HepG2 (cell line): Measurements from ENCODE around the gene DNM3. TPM values are rescaled to one million over a fixed set of nuclear protein-coding genes. Genes with fewer than 3 reads are reported as not detected.
A peak's percentile ranks its signal among the peaks of the same experiment; 100 is the strongest.

ENCODE experiments used
- ESRRA ChIP-seq: sonication (generic); formaldehyde crosslinking; IDR thresholded peaks from 2 replicates; pipeline ENCODE4 v1.5.1; 2020; ENCODE audit warnings: mild to moderate bottlenecking, low read depth, missing genetic modification reagents
- HMG20B ChIP-seq: conservative IDR thresholded peaks from 2 replicates; pipeline ENCODE4 v1.6.1; 2016; ENCODE audit warnings: missing genetic modification reagents, missing compliant biosample characterization
- HNRNPH1 ChIP-seq: fragments of 200-400 bp; formaldehyde crosslinking; optimal IDR thresholded peaks from 2 replicates; pipeline ENCODE3; 2017; ENCODE audit warnings: mild to moderate bottlenecking, low read depth, low read length
- KDM6A ChIP-seq: IDR thresholded peaks from 2 replicates; pipeline ENCODE4 v1.6.1; 2016; ENCODE audit warnings: low read depth
- MIER2 ChIP-seq: IDR thresholded peaks from 2 replicates; pipeline ENCODE4 v1.6.1; 2016; ENCODE audit warnings: missing biosample characterization, missing genetic modification reagents
- MIXL1 ChIP-seq: IDR thresholded peaks from 2 replicates; pipeline ENCODE4 v1.6.1; 2016
- NCOA2 ChIP-seq: sonication (generic); formaldehyde crosslinking; IDR thresholded peaks from 2 replicates; pipeline ENCODE4 v1.8.0; 2022; ENCODE audit warnings: inconsistent platforms
- PRMT3 ChIP-seq: sonication (generic); formaldehyde crosslinking; IDR thresholded peaks from 2 replicates; pipeline ENCODE4 v1.8.1; 2022; ENCODE audit warnings: low read depth, mild to moderate bottlenecking, moderate library complexity, missing genetic modification reagents, borderline replicate concordance
- RFX1 ChIP-seq: fragments of 450-650 bp; IDR thresholded peaks from 2 replicates; pipeline ENCODE4 v1.6.1; 2017
- SKI ChIP-seq: fragments of 450-650 bp; IDR thresholded peaks from one replicate; pipeline ENCODE4 v1.6.1; 2018; ENCODE audit warnings: mild to moderate bottlenecking; ENCODE audit not compliant: partially characterized antibody
- SP5 ChIP-seq: IDR thresholded peaks from 2 replicates; pipeline ENCODE4 v1.6.1; 2016; ENCODE audit warnings: low read depth, borderline replicate concordance
- TAF1 ChIP-seq: sonication (generic); formaldehyde crosslinking; IDR thresholded peaks from 2 replicates; pipeline ENCODE4 v1.4.0; 2020; ENCODE audit warnings: missing genetic modification reagents
- ZEB1 ChIP-seq: IDR thresholded peaks from 2 replicates; pipeline ENCODE4 v1.6.1; 2012; ENCODE audit warnings: mild to moderate bottlenecking, low read depth, inconsistent platforms; ENCODE audit not compliant: insufficient replicate concordance
- ZNF331 ChIP-seq: sonication (generic); formaldehyde crosslinking; IDR thresholded peaks from 2 replicates; pipeline ENCODE4 v1.4.0; 2020; ENCODE audit warnings: missing genetic modification reagents
- polyA plus RNA-seq, 8 experiments: library from polyadenylated mRNA; depleted of rRNA in 3 of 8; stranded (reverse) in 7 of 8; unstranded in 1 of 8; fragments of >200 nt; fragmentation: Illumina TruSeq in 4 of 8; extraction: Trizol in 4 of 8; gene quantifications; 2 replicates each; pipeline versions ENCODE4 v1.2.1 to v1.2.3, GENCODE V29; 2011 to 2016; ENCODE audit warnings: low read depth in 4 of 8, missing spikeins in 1 of 8, mixed read lengths in 1 of 8; ENCODE audit not compliant: insufficient read depth in 1 of 8
- total RNA-seq, 5 experiments: library from RNA; depleted of rRNA; stranded (reverse); fragments of >200 nt; fragmentation: Illumina TruSeq; extraction: Trizol; gene quantifications; 2 replicates each; pipeline ENCODE4 v1.2.3, GENCODE V29; 2016; ENCODE audit warnings: low read depth in 1 of 5
- TF ChIP-seq, protein P1 (sequence below): IDR thresholded peaks from 2 replicates; pipeline ENCODE4 v1.6.1; 2012; ENCODE audit warnings: low read depth, low read length, improper control_type of control experiment
- TF ChIP-seq, protein P2 (sequence below): IDR thresholded peaks from 2 replicates; pipeline ENCODE4 v1.6.1; 2016; ENCODE audit warnings: low read depth, missing genetic modification reagents, missing compliant biosample characterization
- TF ChIP-seq, protein P3 (sequence below): sonication (generic); formaldehyde crosslinking; IDR thresholded peaks from 2 replicates; pipeline ENCODE4 v1.4.0; 2020; ENCODE audit warnings: missing genetic modification reagents
- TF ChIP-seq, protein P4 (sequence below): fragments of 450-650 bp; IDR thresholded peaks from 2 replicates; pipeline ENCODE4 v1.6.1; 2017

DNM3 gene
- total and polyA plus RNA-seq, 2 of the 13 experiments (the other 11 are each of a cell fraction or from before 2014, with no cell fraction given): 0.05 TPM; not detected in 1

DNA sequence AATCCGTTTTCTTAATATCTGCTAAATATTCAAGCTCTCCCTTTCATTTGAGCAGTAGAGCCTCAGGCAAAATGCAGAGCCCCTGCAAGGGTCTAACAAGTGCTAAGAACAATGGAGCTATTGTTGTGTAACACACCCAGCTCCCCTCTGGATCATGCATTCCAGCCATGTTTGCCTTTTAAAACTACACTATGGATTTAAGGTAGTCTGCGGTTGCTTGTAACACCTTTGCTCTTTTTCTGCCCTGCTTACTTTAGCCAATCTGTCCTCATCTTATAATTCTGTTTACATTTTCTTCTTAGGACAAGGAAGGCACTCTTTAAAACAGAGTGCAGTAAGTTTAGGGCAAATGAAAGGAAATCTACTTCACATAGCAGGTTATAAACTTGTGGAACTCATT lies 519.2 kb downstream of the DNM3 start (continued):
- TF ChIP-seq, protein P1, sequence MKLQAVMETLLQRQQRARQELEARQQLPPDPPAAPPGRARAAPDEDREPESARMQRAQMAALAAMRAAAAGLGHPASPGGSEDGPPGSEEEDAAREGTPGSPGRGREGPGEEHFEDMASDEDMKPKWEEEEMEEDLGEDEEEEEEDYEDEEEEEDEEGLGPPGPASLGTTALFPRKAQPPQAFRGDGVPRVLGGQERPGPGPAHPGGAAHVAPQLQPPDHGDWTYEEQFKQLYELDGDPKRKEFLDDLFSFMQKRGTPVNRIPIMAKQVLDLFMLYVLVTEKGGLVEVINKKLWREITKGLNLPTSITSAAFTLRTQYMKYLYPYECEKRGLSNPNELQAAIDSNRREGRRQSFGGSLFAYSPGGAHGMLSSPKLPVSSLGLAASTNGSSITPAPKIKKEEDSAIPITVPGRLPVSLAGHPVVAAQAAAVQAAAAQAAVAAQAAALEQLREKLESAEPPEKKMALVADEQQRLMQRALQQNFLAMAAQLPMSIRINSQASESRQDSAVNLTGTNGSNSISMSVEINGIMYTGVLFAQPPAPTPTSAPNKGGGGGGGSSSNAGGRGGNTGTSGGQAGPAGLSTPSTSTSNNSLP: peak; percentile 78; the same call in 1 of the 2 replicates
- no peak for TF ChIP-seq RFX1
- peak; percentile 95; the same call in 1 of the 2 replicates for TF ChIP-seq ZNF331 (CRISPR knock-in tag)
- TF ChIP-seq NCOA2: peak; percentile 81
- TF ChIP-seq MIER2: 0 out of 2 replicates have a peak, but pooled peaks have one; percentile 30
- no peak for TF ChIP-seq ZEB1
- TF ChIP-seq, protein P2, sequence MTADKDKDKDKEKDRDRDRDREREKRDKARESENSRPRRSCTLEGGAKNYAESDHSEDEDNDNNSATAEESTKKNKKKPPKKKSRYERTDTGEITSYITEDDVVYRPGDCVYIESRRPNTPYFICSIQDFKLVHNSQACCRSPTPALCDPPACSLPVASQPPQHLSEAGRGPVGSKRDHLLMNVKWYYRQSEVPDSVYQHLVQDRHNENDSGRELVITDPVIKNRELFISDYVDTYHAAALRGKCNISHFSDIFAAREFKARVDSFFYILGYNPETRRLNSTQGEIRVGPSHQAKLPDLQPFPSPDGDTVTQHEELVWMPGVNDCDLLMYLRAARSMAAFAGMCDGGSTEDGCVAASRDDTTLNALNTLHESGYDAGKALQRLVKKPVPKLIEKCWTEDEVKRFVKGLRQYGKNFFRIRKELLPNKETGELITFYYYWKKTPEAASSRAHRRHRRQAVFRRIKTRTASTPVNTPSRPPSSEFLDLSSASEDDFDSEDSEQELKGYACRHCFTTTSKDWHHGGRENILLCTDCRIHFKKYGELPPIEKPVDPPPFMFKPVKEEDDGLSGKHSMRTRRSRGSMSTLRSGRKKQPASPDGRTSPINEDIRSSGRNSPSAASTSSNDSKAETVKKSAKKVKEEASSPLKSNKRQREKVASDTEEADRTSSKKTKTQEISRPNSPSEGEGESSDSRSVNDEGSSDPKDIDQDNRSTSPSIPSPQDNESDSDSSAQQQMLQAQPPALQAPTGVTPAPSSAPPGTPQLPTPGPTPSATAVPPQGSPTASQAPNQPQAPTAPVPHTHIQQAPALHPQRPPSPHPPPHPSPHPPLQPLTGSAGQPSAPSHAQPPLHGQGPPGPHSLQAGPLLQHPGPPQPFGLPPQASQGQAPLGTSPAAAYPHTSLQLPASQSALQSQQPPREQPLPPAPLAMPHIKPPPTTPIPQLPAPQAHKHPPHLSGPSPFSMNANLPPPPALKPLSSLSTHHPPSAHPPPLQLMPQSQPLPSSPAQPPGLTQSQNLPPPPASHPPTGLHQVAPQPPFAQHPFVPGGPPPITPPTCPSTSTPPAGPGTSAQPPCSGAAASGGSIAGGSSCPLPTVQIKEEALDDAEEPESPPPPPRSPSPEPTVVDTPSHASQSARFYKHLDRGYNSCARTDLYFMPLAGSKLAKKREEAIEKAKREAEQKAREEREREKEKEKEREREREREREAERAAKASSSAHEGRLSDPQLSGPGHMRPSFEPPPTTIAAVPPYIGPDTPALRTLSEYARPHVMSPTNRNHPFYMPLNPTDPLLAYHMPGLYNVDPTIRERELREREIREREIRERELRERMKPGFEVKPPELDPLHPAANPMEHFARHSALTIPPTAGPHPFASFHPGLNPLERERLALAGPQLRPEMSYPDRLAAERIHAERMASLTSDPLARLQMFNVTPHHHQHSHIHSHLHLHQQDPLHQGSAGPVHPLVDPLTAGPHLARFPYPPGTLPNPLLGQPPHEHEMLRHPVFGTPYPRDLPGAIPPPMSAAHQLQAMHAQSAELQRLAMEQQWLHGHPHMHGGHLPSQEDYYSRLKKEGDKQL: peak; percentile 79; the same call in 1 of the 2 replicates
- TF ChIP-seq, protein P3, sequence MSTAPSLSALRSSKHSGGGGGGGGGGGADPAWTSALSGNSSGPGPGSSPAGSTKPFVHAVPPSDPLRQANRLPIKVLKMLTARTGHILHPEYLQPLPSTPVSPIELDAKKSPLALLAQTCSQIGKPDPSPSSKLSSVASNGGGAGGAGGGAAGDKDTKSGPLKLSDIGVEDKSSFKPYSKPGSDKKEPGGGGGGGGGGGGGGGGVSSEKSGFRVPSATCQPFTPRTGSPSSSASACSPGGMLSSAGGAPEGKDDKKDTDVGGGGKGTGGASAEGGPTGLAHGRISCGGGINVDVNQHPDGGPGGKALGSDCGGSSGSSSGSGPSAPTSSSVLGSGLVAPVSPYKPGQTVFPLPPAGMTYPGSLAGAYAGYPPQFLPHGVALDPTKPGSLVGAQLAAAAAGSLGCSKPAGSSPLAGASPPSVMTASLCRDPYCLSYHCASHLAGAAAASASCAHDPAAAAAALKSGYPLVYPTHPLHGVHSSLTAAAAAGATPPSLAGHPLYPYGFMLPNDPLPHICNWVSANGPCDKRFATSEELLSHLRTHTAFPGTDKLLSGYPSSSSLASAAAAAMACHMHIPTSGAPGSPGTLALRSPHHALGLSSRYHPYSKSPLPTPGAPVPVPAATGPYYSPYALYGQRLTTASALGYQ (CRISPR knock-in tag): 0 out of 2 replicates have a peak, but pooled peaks have one; percentile 70
- TF ChIP-seq SP5 (CRISPR knock-in tag): 0 out of 2 replicates have a peak, but pooled peaks have one; percentile 20
- TF ChIP-seq, protein P4, sequence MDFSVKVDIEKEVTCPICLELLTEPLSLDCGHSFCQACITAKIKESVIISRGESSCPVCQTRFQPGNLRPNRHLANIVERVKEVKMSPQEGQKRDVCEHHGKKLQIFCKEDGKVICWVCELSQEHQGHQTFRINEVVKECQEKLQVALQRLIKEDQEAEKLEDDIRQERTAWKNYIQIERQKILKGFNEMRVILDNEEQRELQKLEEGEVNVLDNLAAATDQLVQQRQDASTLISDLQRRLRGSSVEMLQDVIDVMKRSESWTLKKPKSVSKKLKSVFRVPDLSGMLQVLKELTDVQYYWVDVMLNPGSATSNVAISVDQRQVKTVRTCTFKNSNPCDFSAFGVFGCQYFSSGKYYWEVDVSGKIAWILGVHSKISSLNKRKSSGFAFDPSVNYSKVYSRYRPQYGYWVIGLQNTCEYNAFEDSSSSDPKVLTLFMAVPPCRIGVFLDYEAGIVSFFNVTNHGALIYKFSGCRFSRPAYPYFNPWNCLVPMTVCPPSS: no peak
- peak; percentile 78; the same call in 1 of the 2 replicates for TF ChIP-seq HMG20B (CRISPR knock-in tag)
- peak; percentile 30; the same call in 1 of the 2 replicates for TF ChIP-seq MIXL1
- no peak for TF ChIP-seq HNRNPH1
- peak; percentile 83 for TF ChIP-seq SKI
- TF ChIP-seq TAF1 (CRISPR knock-in tag): no peak
- TF ChIP-seq PRMT3 (CRISPR knock-in tag): no peak
- 0 out of 2 replicates have a peak, but pooled peaks have one; percentile 42 for TF ChIP-seq KDM6A (CRISPR knock-in tag)
- TF ChIP-seq ESRRA (CRISPR knock-in tag): no peak
